GM19324 (cell line): ENCODE results near the gene OFD1.
A peak's percentile ranks its signal among the peaks of the same experiment; 100 is the strongest.

Experiments used
- ATAC-seq: cut with Tn5 transposase; IDR thresholded peaks from one replicate; pipeline ENCODE4 v1.9.1; 2021; ENCODE audit warnings: mild to moderate bottlenecking, moderate library complexity; ENCODE audit not compliant: unreplicated experiment, low FRiP score

The OFD1 gene

GRCh38 chrX:13750812-13751211 lies 16.3 kb downstream of the OFD1 start:
- ATAC-seq = no peak

GRCh38 chrX:13752141-13752540 lies 17.6 kb downstream of the OFD1 start:
- ATAC-seq = no peak

- ATAC-seq = no peak
Measured at GRCh38 chrX:13752646-13753045, 18.1 kb downstream of the OFD1 start.

GRCh38 chrX:13754765-13755164 lies 20.2 kb downstream of the OFD1 start:
- no peak for ATAC-seq

GRCh38 chrX:13755254-13755653 lies 20.7 kb downstream of the OFD1 start:
- ATAC-seq = no peak

GRCh38 chrX:13756381-13756780 lies 21.8 kb downstream of the OFD1 start:
- no peak for ATAC-seq

- ATAC-seq = peak; percentile 83
Measured at GRCh38 chrX:13759152-13759718, 24.7 kb downstream of the OFD1 start.

GRCh38 chrX:13760426-13760825 lies 25.9 kb downstream of the OFD1 start:
- ATAC-seq = no peak

- ATAC-seq = no peak
Measured at GRCh38 chrX:13761606-13762414, 27.3 kb downstream of the OFD1 start.

GRCh38 chrX:13763489-13763888 lies 28.9 kb downstream of the OFD1 start:
- ATAC-seq = no peak

- no peak for ATAC-seq
Measured at GRCh38 chrX:13764281-13764680, 29.7 kb downstream of the OFD1 start.

- no peak for ATAC-seq
Measured at GRCh38 chrX:13764765-13765164, 30.2 kb downstream of the OFD1 start.

GRCh38 chrX:13768939-13769338 lies 34.4 kb downstream of the OFD1 start:
- ATAC-seq = no peak

- ATAC-seq = no peak
Measured at GRCh38 chrX:13770013-13770535, 35.5 kb downstream of the OFD1 start.

- ATAC-seq = no peak
Measured at GRCh38 chrX:13774696-13775095, 40.1 kb downstream of the OFD1 start.

GRCh38 chrX:13775837-13776236 lies 41.3 kb downstream of the OFD1 start:
- no peak for ATAC-seq

- no peak for ATAC-seq
Measured at GRCh38 chrX:13776387-13776786, 41.8 kb downstream of the OFD1 start.

GRCh38 chrX:13778916-13779315 lies 44.4 kb downstream of the OFD1 start:
- ATAC-seq = no peak

GRCh38 chrX:13780868-13781427 lies 46.4 kb downstream of the OFD1 start:
- no peak for ATAC-seq

- ATAC-seq = no peak
Measured at GRCh38 chrX:13786048-13786447, 51.5 kb downstream of the OFD1 start.

- ATAC-seq = no peak
Measured at GRCh38 chrX:13790206-13791131, 55.9 kb downstream of the OFD1 start.
